ENCODE measurements around the gene CHD9NB.

CHD9NB gene

DNA sequence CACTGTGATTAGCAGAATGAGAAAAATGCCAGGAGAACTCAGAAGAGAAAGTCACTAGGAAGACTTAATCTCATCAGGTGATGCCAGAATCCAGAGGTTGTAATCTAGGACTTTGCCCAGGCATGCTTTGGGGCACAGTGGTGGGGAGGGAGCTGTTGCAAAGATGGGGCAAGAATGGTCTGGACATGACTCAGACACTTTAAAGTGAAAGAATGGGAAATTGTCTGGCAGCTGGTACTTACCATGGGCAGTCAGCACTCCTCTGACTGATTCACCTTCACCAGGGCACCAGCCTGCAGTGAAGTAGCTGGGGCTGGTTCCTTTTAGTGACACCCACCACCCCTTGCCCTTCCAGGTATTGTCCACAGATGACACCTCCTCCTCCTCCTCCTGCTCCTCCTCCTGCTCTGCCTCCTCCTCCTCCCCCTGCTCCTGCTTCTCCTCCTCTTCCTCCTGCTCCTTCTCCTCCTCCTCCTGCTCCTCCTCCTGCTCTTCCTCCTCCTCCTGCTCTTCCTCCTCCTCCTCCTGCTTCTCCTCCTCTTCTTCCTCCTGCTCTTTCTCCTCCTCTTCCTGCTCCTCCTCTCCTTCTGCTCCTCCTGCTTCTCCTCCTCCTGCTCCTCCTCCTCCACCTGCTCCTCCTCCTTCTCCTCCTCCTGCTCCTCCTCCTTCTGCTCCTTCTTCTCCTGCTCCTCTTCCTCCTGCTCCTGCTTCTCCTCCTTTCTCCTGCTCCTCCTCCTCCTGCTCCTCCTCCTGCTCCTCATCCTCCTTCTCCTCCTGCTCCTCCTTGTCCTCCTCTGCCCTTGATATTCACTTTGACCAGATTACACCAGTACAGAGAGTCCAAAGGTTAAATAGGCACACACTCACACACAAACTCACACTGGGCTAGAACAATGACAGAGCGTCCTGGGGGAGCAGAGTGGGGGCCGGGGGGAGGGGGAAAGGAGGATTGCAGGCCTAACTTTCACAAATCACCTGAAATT, at the start of gene CHD9NB:
TSS of gene CHD9NB (minus strand) at position 379 of the 983 bp plus-strand sequence. CDS start 8,739 bp downstream, outside the sequence.
- DNase-seq (ENCODE audit: low read depth) = no peak

DNA sequence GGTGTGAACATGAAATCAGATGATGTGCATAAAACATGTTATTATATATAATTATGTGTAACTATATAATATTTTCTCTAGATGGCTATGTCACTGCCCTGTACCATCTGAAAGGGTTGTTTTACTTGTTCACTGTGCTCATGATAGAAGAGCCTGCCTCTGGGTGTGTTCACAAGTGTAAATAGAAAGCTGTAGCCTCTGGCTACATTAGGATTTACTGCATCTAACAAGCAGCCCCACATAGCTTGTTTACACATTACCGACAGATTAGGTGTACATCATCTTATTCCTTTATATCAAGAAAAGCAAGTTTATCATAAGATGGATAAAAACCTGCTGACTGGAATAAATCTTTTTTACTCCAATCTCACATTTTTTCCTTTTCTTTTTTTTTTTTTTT, 48.2 kb upstream of the CHD9NB start:
- no peak for DNase-seq (ENCODE audit: low read depth)

DNA sequence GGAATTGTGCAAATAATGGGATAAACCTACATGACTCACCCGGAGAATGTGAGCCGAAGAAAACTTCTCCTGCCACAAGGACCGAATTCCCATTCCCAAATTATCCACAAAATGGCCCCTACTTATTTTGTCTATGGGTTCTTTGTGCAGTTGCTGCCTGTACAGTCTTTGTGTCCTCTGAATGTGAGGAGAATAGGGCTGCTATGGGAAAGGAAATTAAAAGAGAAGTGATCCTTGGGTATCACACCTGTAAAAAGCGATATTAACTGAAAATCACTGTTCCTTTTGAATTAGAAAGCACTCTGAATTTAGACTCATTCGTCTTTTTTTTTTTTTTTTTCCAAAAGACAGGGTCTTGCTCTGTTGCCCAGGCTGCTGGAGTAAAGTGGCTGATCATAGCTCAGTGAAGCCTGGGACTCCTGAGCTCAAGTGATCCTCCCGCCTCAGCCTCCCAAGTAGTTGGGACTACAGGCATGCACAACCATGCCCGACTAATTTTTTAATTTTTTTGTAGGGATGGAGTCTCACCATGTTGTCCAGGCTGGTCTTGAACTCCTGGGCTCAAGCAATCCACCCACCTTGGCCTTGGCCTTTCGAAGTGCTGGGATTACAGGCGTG, 47.5 kb upstream of the CHD9NB start:
- DNase-seq (ENCODE audit: low read depth) = no peak

DNA sequence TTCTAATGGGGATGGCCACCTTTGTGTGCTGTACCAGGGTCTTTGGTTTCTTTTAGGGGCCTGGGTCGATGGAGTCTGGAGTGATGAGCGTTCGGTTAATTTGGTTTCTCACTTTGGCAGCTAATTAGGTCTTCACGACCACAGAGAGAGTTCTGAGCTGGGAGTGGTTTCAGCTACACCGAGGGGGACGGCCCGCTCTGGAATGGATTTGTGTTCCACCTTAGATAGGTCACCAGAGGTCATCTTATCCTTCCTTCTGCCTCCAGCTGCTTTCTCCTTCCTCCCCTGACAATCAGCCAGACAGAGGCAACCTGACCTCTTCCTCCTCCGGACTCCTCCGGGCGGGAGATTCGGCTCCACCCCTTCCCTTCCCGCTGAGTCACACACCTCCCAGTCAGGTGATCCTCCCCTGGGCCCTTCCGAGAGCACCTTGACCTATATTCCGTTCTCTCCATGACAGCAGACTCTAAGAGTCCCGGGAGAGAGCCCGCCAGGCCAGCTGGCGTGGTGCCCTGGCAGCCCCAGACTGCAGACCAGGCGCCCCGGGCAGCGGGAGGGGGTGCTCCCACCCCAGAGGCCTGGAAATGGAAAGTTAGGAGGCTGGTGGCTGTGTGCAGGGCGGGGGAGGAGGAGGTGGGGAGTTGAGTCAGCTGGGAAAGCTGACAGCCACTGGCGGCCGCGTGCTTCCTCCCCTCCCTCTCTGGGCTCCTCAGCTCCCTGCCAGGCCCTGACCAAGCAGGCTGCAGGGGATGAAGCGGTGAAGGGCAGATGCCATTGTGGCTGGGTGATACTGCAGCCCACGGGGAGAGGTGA, 46.8 kb upstream of the CHD9NB start:
- DNase-seq (ENCODE audit: low read depth) = peak; percentile 53

DNA sequence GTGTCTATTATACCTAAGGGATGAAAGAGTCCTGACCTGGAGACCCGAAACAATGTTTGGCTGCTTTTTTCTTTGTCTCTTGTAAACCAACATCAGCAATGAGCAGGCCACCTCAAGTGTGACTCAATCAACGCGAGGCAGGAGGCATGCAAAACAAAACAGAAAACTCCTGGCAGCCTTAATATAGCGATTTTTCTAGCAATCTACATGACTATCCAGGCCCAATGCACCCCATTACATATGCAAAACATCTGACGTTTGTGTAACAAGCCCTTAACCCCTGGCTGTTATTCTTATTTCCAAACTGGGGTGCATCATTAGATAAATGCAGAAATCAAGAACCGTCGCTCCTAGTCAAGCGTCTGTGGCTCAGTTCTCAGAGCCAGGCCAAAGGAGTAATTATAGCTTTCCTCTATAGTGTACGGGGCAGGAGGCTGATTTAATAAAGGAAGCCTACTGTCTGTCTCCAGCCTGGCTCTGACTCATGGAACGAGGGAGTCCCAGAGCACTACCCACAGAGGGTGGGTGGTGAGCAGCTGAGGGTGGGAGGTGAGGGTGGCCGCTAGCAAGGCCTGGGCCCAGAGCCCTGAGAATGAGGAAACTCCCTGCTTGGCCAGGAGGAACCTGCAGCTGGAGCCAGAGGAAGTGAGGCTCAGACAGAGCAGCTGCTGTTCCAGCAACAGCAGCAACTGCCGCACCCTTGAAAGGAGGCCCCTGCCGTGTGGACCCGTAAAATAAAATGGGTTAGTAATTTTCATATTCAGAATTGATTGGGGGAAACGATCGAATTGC, 46.0 kb upstream of the CHD9NB start:
- DNase-seq (ENCODE audit: low read depth) = peak; percentile 22

DNA sequence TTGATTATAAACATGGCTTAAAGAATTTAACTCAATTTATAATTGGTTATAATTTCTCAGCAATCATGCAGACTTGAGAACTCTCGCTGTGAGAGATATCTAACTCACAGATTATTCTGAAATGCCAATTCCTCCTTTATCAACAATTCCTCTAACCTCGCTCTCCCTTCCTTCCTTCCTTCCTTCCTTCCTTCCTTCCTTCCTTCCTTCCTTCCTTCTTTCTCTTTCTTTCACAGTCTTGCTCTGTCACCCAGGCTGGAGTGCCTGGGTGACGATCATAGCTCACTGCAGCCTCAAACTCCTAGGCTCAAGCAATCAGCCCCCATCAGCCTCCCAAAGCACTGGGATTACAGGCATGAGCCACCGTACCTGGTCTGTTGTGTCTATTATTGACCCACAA, 44.5 kb upstream of the CHD9NB start:
- DNase-seq (ENCODE audit: low read depth) = no peak

DNA sequence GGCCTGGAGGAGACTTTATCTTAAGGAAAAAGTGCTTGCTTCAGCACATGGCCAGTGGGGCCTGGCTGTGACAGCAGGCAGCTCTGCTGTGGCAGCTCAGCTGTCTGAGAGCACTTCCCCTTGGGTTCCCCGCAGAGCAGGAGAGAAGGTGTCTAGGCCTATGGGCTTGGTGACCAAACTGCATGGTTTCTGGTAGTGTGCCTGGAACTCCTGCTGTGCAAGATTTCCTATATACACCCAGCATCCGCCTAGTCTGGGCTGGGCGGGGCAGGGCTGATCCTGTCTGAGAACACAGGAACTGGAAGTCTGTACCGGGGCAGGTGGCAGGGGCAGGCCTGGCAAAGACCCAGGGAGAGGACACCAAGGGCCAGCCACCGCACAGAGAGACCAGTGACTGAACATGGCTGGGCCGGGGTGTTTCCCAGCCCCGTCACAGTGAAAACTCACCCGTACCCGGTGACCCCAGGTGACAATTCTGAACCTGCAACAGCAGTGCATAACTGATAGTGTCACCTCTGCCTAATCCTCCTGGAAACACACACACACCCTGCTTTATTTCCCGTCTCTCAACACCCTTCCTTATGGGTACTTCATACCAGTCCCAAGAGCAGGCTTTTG, 41.4 kb upstream of the CHD9NB start:
- no peak for DNase-seq (ENCODE audit: low read depth)

DNA sequence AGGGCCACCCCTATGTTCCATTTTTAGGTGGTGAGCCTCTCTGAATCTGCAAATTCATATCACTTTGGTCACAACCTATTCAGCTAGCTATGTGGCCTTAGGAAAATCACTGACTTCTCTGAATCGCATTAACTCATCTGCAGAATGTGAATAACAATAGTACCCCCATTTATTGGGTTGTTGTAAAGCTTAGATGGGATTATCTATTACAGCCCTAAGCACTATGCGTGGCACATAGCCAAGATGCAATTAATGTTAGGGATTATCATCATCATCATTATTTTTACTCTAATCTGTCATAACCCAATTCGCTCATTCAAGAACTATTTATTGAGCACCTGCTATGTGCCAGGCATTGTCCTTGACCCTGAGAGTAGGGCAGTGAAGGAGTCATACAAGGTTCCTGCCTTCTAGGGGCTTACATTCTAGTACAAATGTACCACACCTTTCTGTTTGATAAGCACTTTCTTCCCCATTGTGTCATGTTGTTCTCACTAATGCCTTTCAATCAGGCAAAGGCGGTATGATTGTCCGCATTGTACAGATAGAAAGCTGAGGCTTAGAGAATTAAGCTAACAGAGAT, 40.6 kb upstream of the CHD9NB start:
- DNase-seq (ENCODE audit: low read depth) = no peak

DNA sequence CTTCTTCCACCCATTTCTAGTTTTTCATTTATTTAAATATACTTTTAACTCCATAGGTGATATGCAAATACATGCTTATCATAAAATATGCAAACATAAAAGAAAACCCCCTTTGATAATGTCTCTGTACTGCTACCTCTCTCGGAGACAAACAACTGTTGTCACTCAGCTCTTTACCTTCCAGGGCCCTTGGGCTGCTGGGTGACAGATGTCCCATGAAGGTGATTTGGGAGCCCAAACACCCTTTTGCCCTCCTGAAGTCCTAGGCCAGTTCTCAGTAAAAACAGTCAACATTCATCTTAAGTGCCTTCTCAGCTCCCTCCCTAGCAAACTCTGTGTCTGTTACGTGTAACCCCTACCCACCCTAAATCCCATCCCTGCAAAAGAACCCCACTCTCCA, 39.6 kb upstream of the CHD9NB start:
- DNase-seq (ENCODE audit: low read depth) = no peak

DNA sequence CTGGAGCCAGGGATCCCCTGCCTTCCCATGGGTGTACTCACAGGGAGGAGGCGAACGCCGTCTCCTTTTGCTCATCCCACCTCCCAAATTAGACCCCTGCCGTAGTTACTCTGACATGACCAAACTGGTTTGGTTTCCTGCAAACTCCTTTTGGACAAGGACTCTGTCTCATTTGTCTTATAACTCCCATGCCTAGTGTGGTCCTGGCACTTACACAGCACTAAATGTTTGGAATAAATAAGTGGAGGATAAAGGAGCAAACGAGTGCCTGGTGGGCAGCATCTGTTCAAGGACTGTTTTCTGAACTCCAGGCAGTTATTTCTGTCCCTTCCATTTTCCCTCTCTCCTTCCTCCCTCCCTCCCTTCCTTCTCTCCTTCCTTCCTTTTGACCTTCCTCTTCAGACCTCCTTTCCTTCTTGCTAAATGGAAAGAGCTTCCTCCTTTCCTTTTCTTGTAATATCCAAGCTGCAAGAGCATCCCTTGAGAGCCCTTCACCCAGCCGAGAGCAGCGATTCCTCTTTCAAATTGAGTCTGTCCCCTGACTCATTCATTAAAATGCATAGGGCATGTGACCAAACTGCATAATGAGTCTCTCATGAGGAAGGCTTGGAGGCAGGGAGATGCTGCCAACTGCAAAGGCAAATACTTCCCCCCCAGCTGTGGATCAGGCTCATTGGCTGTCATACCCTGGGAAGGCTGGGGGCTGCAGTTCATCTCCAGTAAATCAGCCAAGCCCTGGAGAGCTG, 38.9 kb upstream of the CHD9NB start:
- DNase-seq (ENCODE audit: low read depth) = no peak

DNA sequence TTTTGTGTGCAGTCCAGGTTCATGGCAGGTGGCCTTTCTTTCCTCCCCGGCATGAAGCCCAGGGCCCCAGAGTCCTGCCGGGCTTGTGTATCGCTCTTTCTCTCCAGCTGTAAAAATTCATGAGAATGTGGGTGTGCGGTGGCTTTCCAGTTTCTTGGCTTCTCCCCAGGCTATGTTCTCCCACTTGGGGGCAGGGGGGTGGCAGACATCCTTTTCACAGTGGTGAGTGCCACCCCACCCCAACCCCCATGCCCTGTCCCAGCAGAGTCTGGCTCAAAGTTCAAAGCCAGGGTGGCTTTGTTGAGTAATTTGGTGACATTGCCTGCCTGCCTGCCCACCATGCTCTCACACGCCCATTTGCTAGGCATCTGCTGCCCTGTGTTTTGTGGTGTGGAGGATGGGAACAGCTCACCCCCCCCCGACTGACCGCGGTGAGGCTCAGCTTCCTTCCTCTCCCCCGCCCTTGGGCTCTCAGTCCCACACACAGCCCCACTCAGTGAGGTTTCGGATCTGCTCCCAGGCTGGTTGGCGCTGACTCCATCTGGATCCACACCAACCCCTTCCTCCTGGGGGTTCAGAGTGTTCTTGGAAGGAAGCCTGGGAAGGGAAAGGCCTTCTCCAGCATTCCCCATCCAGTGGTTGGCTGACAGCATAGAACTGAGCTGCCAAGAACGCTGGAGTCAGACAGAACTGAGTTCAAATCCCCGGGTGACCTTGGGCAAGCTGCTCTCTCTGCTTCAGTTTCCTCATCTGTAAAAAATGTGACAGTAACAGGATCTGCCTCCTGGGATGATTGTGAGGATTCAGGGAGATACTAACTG, 38.1 kb upstream of the CHD9NB start:
- no peak for DNase-seq (ENCODE audit: low read depth)

DNA sequence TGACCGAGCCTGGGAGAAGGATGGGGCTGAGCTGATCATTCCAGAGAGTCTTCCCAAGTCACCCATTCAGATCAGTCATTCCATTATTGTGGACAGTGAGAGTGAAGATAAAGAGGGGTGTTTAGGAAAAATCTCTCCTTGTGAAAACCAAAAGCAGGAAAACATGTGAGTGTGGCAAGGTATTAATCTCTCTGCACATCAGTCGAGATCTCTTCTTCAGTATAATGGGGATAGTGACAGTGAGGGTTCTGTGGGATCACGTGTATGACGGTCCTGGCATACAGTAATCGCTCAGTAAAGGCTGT, 37.5 kb upstream of the CHD9NB start:
- no peak for DNase-seq (ENCODE audit: low read depth)

DNA sequence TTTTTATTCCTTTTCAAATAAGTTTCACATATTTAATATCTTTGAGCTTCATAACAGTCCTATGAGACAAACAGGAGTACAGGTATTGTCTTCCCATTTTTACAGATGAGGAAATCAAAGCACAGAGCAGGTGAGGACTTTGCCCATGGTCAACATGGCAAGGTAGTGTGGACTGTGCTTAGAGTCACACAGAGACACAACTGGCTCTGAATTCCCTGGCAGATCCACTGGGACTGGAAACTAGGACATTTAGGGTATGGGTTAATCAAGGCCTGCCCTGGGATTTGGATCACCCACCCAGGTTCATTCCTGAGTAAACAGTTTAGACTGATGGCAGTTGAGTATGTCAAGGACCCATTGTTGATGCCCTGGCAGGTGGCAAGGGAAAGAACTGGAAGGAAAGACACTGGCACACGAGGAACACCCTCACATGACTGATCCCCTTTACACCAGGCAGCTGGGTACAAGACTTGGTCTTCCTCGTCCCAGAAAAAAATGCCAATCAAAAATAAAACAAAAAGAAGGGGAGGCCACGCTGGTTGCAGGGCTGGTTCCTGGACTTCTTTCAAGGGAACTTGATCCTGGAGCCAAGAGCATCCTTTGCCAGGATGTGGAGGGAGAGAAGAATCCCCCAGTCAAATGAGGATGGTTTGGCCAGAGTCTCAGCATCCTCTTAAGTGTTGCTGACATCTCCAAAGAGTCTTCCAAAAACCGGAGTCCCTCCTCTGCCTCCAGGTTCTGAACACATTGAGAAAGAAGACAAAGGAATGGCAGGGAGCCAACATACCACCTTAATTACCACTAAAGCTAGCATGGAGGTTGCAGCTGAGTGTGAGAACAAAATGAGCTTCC, 37.0 kb upstream of the CHD9NB start:
- DNase-seq (ENCODE audit: low read depth) = no peak

DNA sequence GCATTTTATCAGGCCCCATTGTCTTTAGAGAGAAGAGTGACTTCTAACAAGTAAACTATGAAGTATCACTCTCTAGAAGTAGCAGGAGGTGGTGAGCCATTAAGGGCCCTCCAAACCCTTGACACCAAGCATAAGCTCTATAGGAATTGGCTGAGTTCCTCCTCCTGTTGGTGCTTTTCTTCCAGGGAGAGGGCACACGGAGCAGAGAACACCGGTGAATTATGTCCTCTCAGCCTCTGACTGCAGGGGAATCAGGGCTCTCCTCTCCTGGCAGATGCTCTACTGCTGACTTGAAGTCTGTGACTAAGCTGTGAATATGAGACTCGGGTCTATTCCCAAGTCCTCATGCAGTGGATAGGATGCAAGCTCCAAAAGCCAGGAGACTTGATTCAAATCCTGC, 34.4 kb upstream of the CHD9NB start:
- no peak for DNase-seq (ENCODE audit: low read depth)

DNA sequence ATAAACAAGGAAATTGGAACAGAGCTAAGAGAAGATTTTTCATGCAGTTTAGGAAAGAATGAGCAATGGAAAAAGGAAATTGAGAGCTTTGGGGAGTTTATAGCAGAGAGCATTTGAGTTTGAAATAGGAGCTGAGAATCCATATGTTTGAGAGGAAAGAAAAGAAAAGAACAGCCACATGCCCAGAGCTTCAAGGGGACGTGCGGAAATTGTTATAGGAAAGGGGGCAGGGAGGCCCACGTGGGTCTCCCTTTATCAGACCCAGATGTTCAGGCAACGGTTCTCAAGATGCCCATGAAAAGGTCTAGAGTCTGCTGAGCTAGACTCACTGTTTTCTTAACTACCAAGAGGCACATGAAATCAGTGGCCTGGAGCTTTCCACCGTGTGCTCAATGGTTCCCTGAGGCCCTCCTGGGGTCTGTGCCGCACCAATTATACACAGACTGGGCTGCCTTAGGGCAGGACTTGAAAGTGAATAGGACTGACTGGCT, 33.3 kb upstream of the CHD9NB start:
- no peak for DNase-seq (ENCODE audit: low read depth)

DNA sequence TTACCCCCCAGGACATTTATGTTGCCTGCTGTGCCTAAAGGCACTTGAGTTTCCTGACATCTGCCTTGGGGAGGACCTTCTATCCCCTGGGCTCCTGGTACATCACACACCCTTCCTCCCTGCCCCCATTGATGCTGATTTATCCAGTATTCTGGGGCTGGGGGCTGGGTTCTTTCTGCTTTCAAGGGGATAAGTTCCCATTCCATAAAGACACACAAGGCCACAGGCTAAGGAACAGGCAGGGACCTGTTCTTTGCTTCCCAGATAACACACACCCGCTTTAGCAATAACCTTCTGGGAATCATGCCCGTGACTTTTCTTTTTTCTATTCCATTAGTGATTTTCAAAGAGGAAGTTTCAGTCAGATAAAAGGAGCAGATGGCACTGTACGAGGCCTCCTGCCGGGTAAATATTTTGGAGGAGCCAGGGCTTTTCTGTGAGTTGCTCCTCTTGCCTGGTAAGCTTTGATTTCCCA, 32.7 kb upstream of the CHD9NB start:
- DNase-seq (ENCODE audit: low read depth) = no peak

DNA sequence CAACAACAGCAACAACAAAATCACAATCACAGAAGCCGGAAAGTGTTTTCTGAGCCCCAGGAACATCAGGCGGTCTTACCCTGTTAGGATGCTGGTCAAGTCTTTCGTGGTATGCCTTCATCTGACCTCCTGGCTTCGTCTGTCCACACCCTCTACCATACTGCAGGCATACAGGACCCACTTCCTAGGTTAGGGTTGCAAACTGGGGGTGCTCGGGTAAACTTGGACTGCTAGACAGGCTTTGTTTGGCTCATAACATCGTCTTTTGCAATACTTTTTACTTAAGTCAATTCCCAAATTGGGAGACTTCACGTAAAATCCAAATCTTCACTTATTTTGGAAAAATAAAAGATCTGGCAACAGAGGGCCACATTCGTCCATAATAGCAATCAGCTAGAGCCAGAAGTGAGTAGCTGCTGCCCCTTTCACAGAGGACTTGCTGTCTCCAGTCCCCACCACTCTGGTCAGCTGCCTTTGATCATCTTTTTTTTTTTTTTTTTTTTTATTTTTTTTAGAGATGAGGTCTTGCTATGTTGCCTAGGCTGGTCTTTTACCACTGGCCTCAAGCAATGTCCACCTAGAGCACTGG, 32.1 kb upstream of the CHD9NB start:
- DNase-seq (ENCODE audit: low read depth) = no peak

DNA sequence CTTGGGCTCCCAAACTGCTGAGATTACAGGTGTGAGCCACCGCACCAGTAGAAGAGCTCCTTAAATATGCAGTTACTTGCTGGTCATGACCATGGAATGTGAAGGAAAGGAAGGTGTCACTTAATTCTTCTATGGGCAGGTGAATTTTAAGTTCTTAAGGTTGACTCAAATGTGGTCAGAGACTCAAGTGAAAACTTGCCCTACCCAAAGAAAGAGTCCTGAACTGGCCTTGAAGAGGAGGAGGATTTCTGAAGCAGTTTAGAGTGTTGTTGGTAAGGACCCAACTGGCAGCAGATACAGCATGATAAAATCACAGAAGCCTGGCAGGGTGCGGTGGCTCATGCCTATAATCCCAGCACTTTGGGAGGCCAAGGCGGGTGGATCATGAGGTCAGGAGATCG, 31.4 kb upstream of the CHD9NB start:
- DNase-seq (ENCODE audit: low read depth) = no peak

All from stimulated activated CD4-positive, alpha-beta T cell treated with anti-CD3 and anti-CD28 coated beads, Interleukin-2, amount 100 ng/mL, for 4 hours (primary cell).